Sigmoid colon (tissue), 7 donors: ENCODE measurements around the gene SLC27A2. TPM values are rescaled to one million over a fixed set of nuclear protein-coding genes. Genes with fewer than 3 reads are reported as not detected.
"Not testable (repeated sequence)": the region's sequence is repeated elsewhere in the genome, so short reads cannot be mapped to it uniquely, and the experiment has no call there.

Experiments used
- DNase-seq: peaks from one replicate; pipeline ENCODE4 v3.0.0-alpha.2; 2019
- H3K27ac ChIP-seq, 4 donors: fragments of 200-600 bp; sonication (generic); one replicate each; pipeline ENCODE4 v1.5.1; 2016 to 2019; ENCODE audit warnings: mild to moderate bottlenecking in 1 of 4
- H3K27me3 ChIP-seq, 3 donors: fragments of 200-600 bp; sonication (generic); one replicate each; pipeline ENCODE4 v1.5.1; 2019; ENCODE audit warnings: mild to moderate bottlenecking in 1 of 3
- H3K36me3 ChIP-seq, 4 donors: fragments of 200-600 bp; sonication (generic); one replicate each; pipeline ENCODE4 v1.5.1; 2016 to 2019
- H3K4me1 ChIP-seq, 4 donors: fragments of 200-600 bp; sonication (generic); one replicate each; pipeline ENCODE4 v1.5.1; 2017 to 2019
- H3K4me3 ChIP-seq, 4 donors: fragments of 200-600 bp; sonication (generic); one replicate each; pipeline ENCODE4 v1.5.1; 2017 to 2019; ENCODE audit warnings: mild to moderate bottlenecking in 2 of 4, moderate library complexity in 1 of 4
- H3K9me3 ChIP-seq, 4 donors: fragments of 200-600 bp in 3 of 4; sonication (generic) in 3 of 4; one replicate each; pipeline versions ENCODE4 v1.5.1 to v1.6.1; 2013 to 2019
- CTCF ChIP-seq, 4 experiments: fragments of 450-650 bp in 3 of 4; fragments of 200-600 bp in 1 of 4; IDR thresholded peaks; one replicate each; pipeline ENCODE4 v1.5.1; 2016 to 2019; ENCODE audit warnings: antibody characterized with exemption in 4 of 4, mild to moderate bottlenecking in 3 of 4, moderate library complexity in 2 of 4
- EP300 ChIP-seq, 4 donors: sonication (generic); formaldehyde crosslinking; IDR thresholded peaks; one replicate each; pipeline ENCODE4 v1.6.1; 2017; ENCODE audit warnings: antibody characterized with exemption in 4 of 4
- POLR2A ChIP-seq, 2 donors: fragments of 450-650 bp; IDR thresholded peaks; one replicate each; pipeline ENCODE4 v1.6.1; 2016; ENCODE audit warnings: antibody characterized with exemption in 2 of 2, mild to moderate bottlenecking in 2 of 2, moderate library complexity in 2 of 2
- POLR2AphosphoS5 ChIP-seq, 4 donors: sonication (generic); formaldehyde crosslinking; IDR thresholded peaks; one replicate each; pipeline ENCODE4 v1.6.1; 2017; ENCODE audit warnings: antibody characterized with exemption in 4 of 4
- WGBS, 2 donors: extraction: QIAGEN DNeasy Blood & Tissue Kit; methylation state at CpG; one replicate each; pipeline ENCODE4 v1.1.7; 2013; 5-methylcytosine and 5-hydroxymethylcytosine counted together
- intact Hi-C: fragments of 100-400 bp; cut with DNase I; formaldehyde crosslinking; loops from one replicate; pipeline ENCODE4 v1.15.1; 2023
- polyA plus RNA-seq, 3 donors: library from polyadenylated mRNA; stranded (reverse); fragments of 200-250 nt; gene quantifications; one replicate each; pipeline ENCODE4 v1.2.3, GENCODE V29; 2013
- total RNA-seq, 4 donors: library from RNA; depleted of rRNA; stranded (reverse); fragments of >200 nt; gene quantifications; one replicate each; pipeline ENCODE4 v1.1.0, GENCODE V29; 2016
- donor health status: healthy with polysubstance abuse.
- donor health status: Bipolar disorder and iron deficiency.
- donor health status: healthy.

SLC27A2 gene
- total and polyA plus RNA-seq, 7 donors, result 0.33 to 16.6 (median 4.6) TPM; not detected in 2

- WGBS, 2 donors, result 73 to 86% methylated on average over 4 of the region's 4 CpGs
- intact Hi-C loops, result loop anchor here (10.0 kb wide), 2 partner anchors 994 to 1104 kb away; partner anchors contain the start of genes COPS2 and SECISBP2L
Observed at GRCh38 chr15:50148362-50148963, 33.5 kb upstream of the SLC27A2 start.

GRCh38 chr15:50149090-50149489, 32.9 kb upstream of the SLC27A2 start:
- H3K36me3 ChIP-seq, result no peaks in the 10 kb centered on the region
- no peak overlapping the region for H3K27ac ChIP-seq
- DNase-seq, result no peak
- H3K4me3 ChIP-seq, result no peak overlapping the region
- TF ChIP-seq CTCF (IDR thresholded peaks at IDR 0.05) (no peak), POLR2AphosphoS5 (IDR thresholded peaks at IDR 0.05) (no peak), EP300 (IDR thresholded peaks at IDR 0.05) (no peak), POLR2A (IDR thresholded peaks at IDR 0.05) (no peak)
- H3K27me3 ChIP-seq, result no peaks in the 10 kb centered on the region
- intact Hi-C loops, result loop anchor here (10.0 kb wide), 2 partner anchors 994 to 1104 kb away; partner anchors contain the start of genes COPS2 and SECISBP2L
- WGBS, 2 donors, result 14 to 50% methylated on average over 1 of the region's 1 CpG
- peaks cover 0 to 12% (median 0%) of the 10 kb centered on the region in 4 donors for H3K4me1 ChIP-seq
- H3K9me3 ChIP-seq, result no peaks in the 10 kb centered on the region

More at GRCh38 chr15:50148362-50148963, 33.5 kb upstream of the SLC27A2 start:
- no peak overlapping the region for H3K4me3 ChIP-seq
- H3K9me3 ChIP-seq, result no peaks in the 10 kb centered on the region
- no peak overlapping the region for H3K27ac ChIP-seq
- H3K36me3 ChIP-seq, result no peaks in the 10 kb centered on the region
- DNase-seq, result no peak
- no peaks in the 10 kb centered on the region for H3K27me3 ChIP-seq
- H3K4me1 ChIP-seq, result peaks cover 0 to 12% (median 0%) of the 10 kb centered on the region in 4 donors
- TF ChIP-seq POLR2AphosphoS5 (IDR thresholded peaks at IDR 0.05) (no peak), POLR2A (IDR thresholded peaks at IDR 0.05) (no peak), EP300 (IDR thresholded peaks at IDR 0.05) (no peak), CTCF (IDR thresholded peaks at IDR 0.05) (no peak)

GRCh38 chr15:50150349-50150748, 31.6 kb upstream of the SLC27A2 start:
- Histone ChIP-seq H3K27ac (no peak overlapping the region), H3K4me1 (peaks cover 0 to 3% (median 0%) of the 10 kb centered on the region in 4 donors), H3K9me3 (no peaks in the 10 kb centered on the region), H3K36me3 (no peaks in the 10 kb centered on the region), H3K27me3 (no peaks in the 10 kb centered on the region), H3K4me3 (no peak overlapping the region)
- DNase-seq, result no peak
- intact Hi-C loops, result no loop called here
- WGBS, 2 donors, result 93 to 94% methylated on average over 3 of the region's 3 CpGs
- TF ChIP-seq POLR2AphosphoS5 (IDR thresholded peaks at IDR 0.05) (no peak), EP300 (IDR thresholded peaks at IDR 0.05) (no peak), POLR2A (IDR thresholded peaks at IDR 0.05) (no peak), CTCF (IDR thresholded peaks at IDR 0.05) (no peak)

DNA sequence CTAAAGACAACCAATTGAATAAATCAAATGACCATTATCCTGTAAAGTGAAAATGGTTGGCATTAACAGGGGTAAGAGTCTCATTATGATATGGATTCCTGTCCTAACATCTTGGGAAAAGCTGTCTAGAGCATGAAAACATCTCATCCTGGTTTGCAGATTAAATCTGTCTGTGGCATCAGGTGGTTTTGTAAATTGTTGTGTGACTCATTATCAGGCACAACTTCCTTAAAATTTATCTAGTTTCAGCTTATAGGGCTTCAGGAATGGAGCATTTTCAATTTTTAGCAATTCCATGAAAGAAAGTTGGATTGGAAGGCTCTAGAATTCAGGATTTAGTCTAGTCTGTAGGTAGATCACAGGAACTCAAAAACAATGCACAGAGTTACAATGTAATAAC, 31.1 kb upstream of the SLC27A2 start:
- TF ChIP-seq POLR2AphosphoS5 (IDR thresholded peaks at IDR 0.05), result no peak
- no peak for TF ChIP-seq POLR2A (IDR thresholded peaks at IDR 0.05)
- TF ChIP-seq EP300 (IDR thresholded peaks at IDR 0.05), result no peak
- no peak for TF ChIP-seq CTCF (IDR thresholded peaks at IDR 0.05)
- intact Hi-C loops, result no loop called here
- Histone ChIP-seq H3K27me3 (no peaks in the 10 kb centered on the region), H3K4me1 (no peaks in the 10 kb centered on the region), H3K4me3 (no peak overlapping the region), H3K27ac (no peak overlapping the region), H3K9me3 (no peaks in the 10 kb centered on the region), H3K36me3 (no peaks in the 10 kb centered on the region)
- DNase-seq, result no peak

DNA sequence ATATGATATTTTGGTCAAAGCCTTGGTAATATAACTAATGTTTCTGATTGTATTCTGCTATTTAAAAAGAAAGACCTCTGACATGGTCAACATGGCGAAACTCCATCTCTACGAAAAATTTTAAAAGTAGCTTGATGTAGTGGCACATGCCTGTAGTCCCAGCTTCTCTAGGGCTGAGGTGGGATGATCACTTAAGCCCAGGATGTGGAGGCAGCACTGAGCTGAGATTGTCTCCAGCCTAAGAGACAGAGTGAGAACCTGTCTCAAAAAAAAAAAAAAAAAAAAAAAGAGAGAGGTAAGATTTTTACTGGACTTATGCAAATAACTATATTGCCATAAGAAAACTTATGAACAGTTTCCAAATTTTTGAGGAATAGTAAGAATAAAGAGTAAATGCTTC, 30.5 kb upstream of the SLC27A2 start:
- no peaks in the 10 kb centered on the region for H3K9me3 ChIP-seq
- H3K4me3 ChIP-seq, result no peak overlapping the region
- intact Hi-C loops, result no loop called here
- no peaks in the 10 kb centered on the region for H3K27me3 ChIP-seq
- no peaks in the 10 kb centered on the region for H3K4me1 ChIP-seq
- DNase-seq, result no peak
- no peak for TF ChIP-seq CTCF (IDR thresholded peaks at IDR 0.05)
- no peak for TF ChIP-seq POLR2A (IDR thresholded peaks at IDR 0.05)
- TF ChIP-seq POLR2AphosphoS5 (IDR thresholded peaks at IDR 0.05), result no peak
- no peak for TF ChIP-seq EP300 (IDR thresholded peaks at IDR 0.05)
- WGBS, 2 donors, result 93 to 96% methylated on average over 2 of the region's 2 CpGs
- H3K27ac ChIP-seq, result no peak overlapping the region
- H3K36me3 ChIP-seq, result no peaks in the 10 kb centered on the region

DNA sequence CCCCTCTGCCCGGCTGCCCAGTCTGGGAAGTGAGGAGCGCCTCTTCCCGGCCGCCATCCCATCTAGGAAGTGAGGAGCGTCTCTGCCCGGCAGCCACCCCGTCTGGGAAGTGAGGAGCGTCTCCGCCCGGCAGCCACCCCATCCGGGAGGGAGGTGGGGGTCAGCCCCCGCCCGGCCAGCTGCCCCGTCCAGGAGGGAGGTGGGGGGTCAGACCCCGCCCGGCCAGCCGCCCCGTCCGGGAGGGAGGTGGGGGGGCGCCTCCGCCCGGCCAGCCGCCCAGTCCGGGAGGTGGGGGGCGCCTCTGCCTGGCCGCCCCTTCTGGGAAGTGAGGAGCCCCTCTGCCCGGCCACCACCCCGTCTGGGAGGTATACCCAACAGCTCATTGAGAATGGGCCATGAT, 23.8 kb upstream of the SLC27A2 start:
- H3K4me3 ChIP-seq, H3K36me3 ChIP-seq, DNase-seq, H3K9me3 ChIP-seq, intact Hi-C loops, H3K4me1 ChIP-seq, H3K27ac ChIP-seq, H3K27me3 ChIP-seq: not testable (repeated sequence)
- WGBS, 2 donors, result 95 to 96% methylated on average over 27 to 28 of the region's 28 CpGs
